IPS-18c (cell line): ENCODE results near the gene SNX3.

Experiments used
- H3K4me3 ChIP-seq: 2 replicates; pipeline ENCODE4 v1.7.0; 2013; ENCODE audit warnings: low read depth, mild to moderate bottlenecking, low read length, moderate library complexity; ENCODE audit not compliant: insufficient read depth
- H3K9me3 ChIP-seq: one replicate; pipeline ENCODE4 v1.6.1; 2013; ENCODE audit warnings: mild to moderate bottlenecking, low read length, moderate library complexity; ENCODE audit not compliant: control insufficient read depth, insufficient read depth

Gene SNX3

DNA sequence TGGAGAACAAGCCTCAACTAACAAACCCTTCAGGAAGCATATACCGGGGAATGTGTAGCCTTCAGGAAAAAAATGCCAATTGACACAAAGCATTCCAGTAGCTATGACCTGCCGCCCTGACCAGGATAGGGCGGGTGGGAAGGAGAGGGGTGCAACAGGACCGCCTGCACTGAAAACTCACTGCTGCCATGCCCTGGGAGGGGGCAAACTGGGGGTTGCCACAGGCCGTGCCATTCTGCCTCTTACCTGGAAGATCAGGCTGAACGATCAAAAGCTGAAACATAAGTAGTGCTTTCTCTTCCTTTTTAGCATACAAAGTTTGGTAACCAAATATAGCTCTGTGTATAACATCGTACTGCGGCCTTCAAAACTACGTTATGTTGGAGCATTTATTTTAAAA lies 73.3 kb downstream of the SNX3 start:
- Histone ChIP-seq H3K4me3 (no peak overlapping the region), H3K9me3 (peaks cover 2% of the 10 kb centered on the region)

DNA sequence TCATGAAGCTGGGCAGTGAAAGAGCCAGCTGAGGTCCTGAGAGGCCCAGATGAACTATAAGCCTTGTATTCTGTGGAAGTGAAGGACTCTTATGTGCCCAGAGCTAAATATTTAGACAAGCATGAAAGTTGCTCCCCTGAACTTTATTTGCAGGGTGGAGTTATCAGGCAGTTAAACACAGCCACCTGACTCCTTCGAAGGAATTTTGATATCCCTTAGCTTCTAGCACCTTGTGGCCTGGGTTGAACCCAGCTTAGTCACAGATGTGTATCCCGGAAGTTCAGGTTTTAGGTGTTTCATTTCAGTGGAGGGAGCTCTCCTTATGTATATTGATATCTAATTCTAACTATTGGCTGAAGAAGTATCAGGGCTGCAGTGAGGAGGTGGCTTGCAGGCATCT lies 74.6 kb downstream of the SNX3 start:
- H3K9me3 ChIP-seq: peaks cover 2% of the 10 kb centered on the region

DNA sequence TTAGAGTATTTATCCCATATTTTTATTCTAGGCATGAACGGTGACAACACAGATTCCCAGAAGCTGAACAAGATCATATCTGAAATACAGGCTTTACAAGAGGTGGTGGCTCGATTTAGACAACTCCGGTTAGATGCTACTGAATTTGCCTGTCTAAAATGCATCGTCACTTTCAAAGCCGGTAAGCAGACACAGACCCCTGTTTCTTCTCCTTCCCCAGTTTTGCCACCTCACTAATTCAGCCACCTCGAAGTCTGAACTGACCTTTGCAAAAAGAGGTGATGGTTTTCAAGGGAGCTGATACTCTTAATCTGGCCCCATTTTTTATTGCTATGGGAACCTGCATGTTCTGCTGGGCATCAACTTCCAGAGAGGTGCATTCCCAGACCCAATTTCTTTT lies 80.1 kb downstream of the SNX3 start:
- peaks cover 2% of the 10 kb centered on the region for H3K9me3 ChIP-seq
- H3K4me3 ChIP-seq: no peak overlapping the region

More for the DNA sequence above, 74.6 kb downstream of the SNX3 start:
- H3K4me3 ChIP-seq: no peak overlapping the region

DNA sequence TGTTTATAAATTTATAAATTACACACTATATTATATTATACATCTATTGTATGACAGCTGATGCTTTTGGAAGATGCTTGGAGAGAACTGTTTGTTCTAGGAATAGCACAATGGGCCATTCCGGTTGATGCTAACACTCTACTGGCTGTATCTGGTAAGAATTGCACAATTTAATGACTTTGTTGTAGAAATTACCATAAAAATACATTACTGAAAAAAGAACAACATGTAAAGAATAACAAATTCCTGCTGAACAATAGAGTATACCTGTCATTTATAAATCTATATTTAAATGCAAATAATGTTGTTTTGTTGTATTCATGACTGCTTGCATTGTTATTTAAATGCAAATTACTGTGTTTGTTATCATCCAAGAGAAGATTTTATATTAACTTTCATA lies 80.6 kb downstream of the SNX3 start:
- Histone ChIP-seq H3K9me3 (peaks cover 2% of the 10 kb centered on the region), H3K4me3 (no peak overlapping the region)

DNA sequence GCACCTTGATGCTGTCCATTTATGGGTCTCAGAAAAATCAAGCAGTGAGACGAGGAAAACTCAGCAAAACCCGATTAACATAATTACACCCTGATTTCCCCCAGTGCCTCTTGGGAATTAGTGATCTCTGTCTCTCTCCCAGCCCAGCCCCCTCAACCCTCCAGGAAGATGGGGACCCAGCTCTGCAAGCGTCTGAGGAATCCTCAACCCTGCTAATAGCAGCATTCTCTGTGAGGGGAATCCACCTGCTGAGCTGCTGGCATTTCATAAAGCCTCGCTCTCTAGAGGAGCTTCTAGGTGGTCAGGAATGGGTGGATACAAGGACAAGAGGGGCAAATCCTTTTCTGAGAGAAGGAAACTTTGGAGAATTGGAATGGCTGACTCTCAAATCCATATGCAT lies 81.1 kb downstream of the SNX3 start:
- no peak overlapping the region for H3K4me3 ChIP-seq
- peaks cover 2% of the 10 kb centered on the region for H3K9me3 ChIP-seq

DNA sequence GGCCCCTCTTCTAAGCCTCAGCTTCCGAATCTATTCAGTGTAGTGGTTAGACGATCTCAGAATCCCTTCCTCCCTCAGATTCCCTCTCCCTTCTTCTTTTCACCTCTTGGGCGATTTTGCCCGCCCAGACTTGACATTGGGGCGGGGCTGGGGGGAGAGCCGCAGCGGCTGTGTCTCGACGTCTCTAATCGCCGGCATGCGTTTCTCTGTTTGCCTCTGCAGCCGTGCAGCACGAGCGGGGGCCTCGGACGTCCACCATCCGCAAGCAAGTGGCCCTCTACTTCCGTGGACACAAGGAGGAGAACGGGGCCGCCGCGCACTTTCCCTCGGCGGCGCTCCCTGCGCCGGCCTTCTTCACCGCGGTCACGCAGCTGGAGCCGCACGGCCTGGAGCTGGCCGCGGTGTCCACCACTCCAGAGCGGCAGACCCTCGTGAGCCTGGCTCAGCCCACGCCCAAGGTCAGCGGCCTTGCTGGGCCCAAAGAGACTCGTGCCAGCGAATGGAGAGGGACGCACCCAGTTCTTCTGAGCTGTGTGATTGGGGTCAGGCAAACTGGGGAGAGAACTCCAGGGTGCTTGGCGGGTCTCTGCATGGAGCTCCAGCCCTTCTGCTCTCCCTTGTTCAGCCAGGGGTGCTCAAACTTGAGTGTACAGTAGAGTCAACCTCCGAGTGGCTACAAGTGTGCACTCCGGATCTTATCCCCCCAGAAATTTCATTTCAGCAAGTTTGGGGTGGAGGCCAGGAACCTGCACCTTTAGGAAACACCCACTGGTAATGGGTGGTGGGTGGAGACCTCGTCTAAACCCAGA lies 84.4 kb downstream of the SNX3 start:
- H3K4me3 ChIP-seq: peak overlapping the region; percentile 45; the same call in 1 of the 2 replicates
- H3K9me3 ChIP-seq: no peaks in the 10 kb centered on the region

DNA sequence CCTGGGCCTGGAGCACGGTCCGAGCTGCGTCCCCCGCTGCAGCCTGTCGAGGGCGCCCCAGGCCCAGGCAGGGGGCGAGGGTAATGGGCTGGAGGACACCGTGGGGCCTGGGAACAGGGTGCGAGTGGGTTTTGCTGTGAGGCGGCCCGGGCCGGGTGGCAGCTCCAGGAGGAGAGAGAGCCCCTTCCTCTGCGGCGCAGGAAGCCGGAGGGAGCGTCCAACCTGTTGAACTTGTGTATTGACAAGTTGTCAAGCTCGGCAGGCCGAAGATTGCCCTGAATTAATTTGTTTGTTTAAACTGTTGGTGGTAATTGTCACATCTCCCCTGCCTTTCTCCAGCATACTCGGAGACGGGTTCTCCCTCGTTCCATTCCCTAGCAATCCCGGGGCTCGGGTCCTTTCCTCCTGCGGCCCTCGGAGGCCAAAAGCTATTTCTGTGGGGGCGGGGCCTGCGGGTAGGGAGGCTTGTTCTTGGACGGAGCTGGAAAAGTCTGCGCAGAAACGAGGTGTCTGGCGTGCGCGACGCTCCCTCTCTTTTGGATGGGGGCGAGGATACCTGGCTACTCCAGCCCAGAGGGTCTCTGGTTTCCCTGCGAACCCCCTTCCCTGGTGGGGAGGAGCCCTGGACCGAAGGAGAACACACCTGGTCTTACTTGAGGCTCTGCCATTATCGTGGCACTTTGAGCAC lies 85.1 kb downstream of the SNX3 start:
- peak overlapping the region; percentile 45 for H3K4me3 ChIP-seq

DNA sequence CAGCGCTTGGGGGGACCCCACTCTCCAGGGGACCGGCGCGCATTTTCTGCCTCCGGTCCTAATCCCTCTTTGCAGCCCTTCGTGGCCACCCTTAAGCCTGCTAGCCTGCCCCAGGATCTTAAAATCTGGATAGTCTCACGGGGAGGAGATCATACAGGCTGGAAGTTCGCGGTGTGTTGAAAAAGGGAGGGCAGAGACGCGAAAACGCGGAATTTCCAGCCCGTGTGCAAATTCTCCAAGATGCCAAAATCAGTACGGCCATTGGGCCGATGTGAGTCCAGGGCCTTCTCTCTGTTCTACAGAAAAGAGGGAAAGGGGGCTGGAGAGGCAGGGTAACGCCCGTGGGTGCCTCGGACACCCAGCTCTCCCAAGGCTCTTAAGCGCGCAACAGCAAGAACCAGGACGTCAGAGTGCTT lies 85.7 kb downstream of the SNX3 start:
- no peaks in the 10 kb centered on the region for H3K9me3 ChIP-seq
- peak overlapping the region; percentile 45 for H3K4me3 ChIP-seq

More for the DNA sequence above, 85.1 kb downstream of the SNX3 start:
- no peaks in the 10 kb centered on the region for H3K9me3 ChIP-seq

DNA sequence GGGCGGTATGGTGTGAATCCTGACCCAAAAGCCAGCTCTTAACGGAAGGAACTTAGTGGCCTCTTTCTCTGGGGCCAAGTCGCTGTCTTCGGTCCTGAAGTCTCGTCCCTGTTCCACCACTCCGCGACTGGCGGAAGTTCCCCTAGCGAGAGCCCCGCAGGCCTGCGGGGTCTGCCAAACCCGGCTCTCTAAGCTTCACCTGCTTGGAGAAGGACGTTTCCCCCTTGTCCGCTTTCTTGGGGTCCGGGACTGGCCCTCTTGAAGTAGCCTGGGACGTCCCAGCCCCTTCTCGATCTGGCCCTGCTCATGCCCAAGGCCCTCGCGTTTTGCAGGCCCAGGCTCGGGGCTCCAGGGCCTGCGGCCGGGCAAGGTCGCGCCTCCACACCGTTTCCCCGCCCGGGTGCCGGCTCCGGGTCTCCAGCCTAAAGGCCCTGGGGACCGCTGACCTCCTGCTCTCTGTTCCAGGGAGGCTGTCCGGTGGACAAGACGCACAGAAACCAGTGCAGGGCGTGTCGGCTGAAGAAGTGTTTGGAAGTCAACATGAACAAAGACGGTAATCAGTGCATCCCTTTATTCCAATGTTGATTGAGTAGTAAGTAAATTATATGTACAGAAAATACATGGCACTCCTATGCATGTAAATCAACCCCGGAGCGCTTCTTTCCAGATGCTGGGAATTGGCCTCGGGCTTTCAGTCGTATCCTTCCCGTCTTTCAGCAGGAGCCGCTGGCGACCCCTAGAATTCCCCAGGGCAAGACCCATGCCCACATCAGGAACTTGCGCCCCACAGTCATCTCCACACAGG lies 86.3 kb downstream of the SNX3 start:
- 0 out of 2 replicates have a peak overlapping the region, but pooled peaks have one; percentile 17 for H3K4me3 ChIP-seq

DNA sequence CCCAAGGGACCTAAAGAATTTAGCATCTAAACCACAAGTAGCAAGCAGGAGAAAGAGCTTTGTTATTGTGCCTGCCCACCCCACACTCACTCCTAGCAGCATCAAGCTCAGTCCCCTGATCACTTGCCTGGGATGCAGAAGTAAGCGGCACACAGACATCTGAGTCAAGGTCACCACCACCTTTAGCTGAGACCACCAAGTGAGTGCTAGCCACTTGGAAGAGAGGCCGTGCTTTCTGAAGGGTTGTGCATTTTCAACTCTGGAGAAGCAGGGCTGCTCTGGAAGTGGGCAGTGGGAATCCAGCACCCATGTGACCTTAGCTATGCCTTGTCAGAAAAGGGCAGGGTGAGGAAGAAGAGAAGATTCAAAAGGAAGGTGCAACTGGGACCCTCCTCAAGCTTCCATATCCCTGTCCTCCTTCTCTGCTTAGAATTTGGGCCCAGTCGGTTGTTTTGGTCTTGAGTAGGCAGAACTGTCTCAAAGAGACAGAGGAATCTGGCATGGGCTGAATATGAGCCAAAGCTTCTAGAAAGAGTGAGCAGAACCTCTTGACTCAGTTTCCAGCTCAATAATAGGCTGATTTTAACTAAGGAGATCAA lies 88.8 kb downstream of the SNX3 start:
- no peaks in the 10 kb centered on the region for H3K9me3 ChIP-seq
- no peak overlapping the region for H3K4me3 ChIP-seq

More for the DNA sequence above, 86.3 kb downstream of the SNX3 start:
- no peaks in the 10 kb centered on the region for H3K9me3 ChIP-seq

DNA sequence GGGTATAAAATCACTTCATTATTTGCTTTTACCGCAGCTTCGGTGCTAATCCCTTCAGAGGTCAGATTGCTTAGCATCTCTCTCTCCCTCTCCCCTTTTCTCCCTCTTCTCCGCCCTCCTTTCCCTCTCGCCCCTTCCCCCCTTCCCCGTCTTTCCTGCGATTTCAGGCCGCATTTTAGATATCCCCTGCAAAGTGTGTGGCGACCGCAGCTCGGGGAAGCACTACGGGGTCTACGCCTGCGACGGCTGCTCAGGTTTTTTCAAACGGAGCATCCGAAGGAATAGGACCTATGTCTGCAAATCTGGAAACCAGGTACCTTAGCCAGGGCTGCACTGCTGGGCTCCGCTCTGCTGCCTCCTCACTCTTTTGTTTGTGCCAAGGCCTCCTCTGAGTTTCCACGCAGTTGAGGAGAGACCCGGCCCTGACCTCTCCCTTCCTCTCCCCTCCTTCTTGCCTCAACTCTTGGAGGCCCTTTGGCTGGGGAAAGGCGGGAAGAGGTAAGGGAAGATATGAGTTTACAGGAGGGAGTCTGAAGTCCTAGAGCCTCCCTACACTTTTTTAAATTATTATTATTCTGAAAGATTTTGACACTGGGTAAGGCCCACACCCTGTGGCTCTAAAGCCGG lies 89.4 kb downstream of the SNX3 start:
- Histone ChIP-seq H3K4me3 (no peak overlapping the region), H3K9me3 (no peaks in the 10 kb centered on the region)

DNA sequence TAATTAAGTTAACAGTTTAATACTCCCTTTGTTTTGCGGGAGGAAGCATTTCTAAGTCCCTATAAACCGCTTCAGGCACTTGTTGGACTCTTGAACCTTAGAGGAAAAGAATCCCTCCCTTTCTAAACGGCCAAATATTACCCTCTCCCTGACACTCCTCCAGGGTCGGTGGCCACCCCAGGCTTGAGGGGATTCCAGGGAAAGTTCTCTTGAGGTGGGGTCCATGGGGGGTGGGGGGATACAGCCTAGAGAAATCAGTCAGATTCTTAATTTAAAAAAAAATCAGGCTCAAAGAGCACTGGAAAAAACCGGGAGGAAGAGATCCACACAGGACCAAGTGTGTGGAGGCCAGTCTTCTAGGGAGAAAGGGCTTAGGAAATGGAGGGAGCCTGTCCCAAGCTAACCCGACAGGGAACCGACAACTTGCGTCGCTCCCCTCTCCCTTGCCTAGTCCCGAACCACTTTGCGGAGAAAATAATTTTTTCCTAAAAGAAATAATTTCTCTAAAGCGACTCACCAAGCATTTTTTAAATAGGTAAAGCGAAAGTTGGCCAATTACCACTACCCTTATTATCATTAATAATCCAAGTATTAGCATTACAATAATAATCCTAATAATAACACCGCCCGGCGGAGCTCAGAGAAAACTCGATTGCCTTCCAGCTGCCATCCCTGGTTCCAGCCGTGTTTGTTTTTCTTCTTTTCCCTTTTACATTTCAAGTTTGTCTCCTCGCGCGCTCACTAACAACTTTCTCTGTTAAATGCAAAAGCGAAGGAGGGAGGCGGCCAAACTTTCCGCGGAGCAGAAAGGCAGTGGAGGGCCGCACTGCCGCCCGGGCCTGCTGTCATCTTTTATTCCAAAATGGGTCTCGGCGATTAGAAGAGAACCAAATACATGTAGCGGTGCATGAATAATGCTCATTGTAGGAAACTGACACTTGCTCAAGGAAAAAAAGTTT lies 90.2 kb downstream of the SNX3 start:
- no peaks in the 10 kb centered on the region for H3K9me3 ChIP-seq
- H3K4me3 ChIP-seq: no peak overlapping the region; the same call in 1 of the 2 replicates

DNA sequence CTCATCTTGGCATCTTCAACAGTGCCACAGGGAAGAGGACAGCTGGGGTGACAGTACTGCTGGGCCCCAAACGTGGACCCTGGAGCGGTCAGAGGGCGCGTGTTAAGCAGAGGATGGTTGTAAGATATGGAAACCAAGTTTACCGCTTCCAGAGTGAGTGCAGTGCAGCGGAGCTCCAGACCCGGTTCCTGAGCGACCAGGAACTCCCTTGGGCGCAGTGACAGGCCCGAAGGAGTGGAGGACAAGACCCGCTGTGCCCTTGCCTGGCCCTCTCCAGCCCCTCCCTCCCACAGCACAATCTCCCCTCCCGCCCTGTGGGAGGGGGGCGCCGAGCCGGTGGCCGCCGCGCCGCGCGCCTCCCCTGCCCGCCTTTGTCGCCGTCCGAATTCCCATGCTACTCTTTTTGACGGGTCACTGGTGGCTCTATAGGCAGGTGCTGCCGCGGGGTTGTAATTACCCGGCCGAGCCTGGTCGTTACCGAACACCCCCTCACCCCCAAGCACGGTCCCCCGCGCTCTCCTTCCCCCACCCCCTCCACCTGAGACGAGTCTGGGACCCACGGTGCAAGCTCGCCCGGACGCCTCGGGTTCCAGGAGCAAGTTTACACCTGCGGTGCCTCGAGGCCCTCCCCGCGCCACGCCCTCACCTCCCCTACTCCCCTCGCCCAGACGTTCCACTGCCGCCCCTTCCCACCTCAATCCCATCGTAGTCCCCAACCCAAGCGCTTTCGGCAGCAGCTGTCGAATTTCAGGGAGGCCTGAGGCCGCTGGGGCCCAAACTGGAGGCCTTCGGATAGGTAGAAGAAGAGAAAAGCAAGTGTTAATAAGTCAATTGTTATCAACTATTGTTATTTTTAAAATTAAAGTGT lies 91.1 kb downstream of the SNX3 start:
- Histone ChIP-seq H3K4me3 (peak overlapping the region; percentile 22), H3K9me3 (no peaks in the 10 kb centered on the region)

DNA sequence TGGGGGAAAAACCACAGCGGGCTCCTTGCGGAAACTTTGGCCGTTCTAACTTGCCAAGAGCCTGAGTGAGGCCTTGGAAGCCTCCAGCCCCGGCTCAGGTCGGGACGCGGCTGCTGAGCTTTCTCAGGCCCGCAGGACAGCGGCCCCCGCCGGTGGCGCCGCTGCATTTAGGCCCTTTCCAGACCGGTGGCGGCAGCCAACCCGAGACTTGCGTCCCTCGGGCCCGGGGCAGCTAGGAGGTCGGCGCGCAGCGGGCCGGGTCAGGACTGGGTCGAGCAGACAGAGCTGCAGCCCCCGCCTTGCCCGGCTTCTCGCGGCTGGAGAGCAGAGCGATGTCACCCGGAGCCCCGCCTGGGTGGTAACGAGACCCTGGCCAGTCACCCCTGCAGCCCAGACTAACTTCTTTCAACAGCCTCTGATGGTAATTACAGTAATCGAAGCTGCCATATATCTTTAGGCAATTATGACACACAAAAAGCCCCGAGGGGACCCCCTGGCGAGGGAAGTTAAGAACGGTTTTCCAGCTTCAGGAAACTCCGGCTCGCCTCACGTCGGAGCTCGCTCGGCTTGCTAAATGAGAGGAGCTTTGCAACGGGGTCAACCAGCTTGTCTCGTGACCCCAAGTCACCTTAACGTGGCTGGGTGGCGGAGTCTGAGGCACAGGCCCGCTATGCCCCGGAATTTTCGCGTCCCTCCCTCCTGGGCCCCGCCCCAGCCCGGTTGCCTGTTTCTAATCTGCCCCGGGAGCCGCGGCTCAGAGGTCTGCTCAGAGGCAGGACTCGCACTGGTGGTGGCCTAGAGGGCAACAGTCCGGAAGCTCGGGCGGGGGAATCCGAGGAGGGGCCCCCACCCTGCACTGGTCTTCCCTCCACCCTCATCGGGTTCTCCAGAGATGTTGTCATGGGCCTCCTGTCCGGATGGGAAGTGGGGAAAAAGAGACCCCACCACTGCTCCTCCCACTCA lies 92.1 kb downstream of the SNX3 start:
- Histone ChIP-seq H3K4me3 (peak overlapping the region; percentile 38), H3K9me3 (no peaks in the 10 kb centered on the region)
